H9 (cell line): ENCODE data around the gene FRAS1. TPM values are rescaled to one million over a fixed set of nuclear protein-coding genes. Genes with fewer than 3 reads are reported as not detected.

ENCODE experiments used
- DNase-seq: peaks from one replicate; pipeline ENCODE4 v3.0.0-alpha.2; 2017
- H2AFZ ChIP-seq: one replicate; pipeline ENCODE4 v1.6.1; 2013; ENCODE audit warnings: mild to moderate bottlenecking, low read length, control low read depth, moderate library complexity
- H2AK5ac ChIP-seq: 2 replicates; pipeline ENCODE4 v1.6.1; 2013; ENCODE audit warnings: low read length, control low read depth, mixed read lengths; ENCODE audit not compliant: insufficient read length
- H2BK120ac ChIP-seq: one replicate; pipeline ENCODE4 v1.6.1; 2013; ENCODE audit warnings: low read depth, mild to moderate bottlenecking, low read length, control low read depth, inconsistent platforms; ENCODE audit not compliant: poor library complexity, severe bottlenecking
- H2BK12ac ChIP-seq: 2 replicates; pipeline ENCODE4 v1.6.1; 2013; ENCODE audit warnings: low read length, control low read depth, mixed read lengths, low read depth; ENCODE audit not compliant: insufficient read length
- H2BK15ac ChIP-seq: 2 replicates; pipeline ENCODE4 v1.6.1; 2013; ENCODE audit warnings: low read depth, low read length, control low read depth
- H2BK20ac ChIP-seq: one replicate; pipeline ENCODE4 v1.6.1; 2013; ENCODE audit warnings: low read depth, mild to moderate bottlenecking, low read length, control low read depth, inconsistent platforms; ENCODE audit not compliant: poor library complexity, severe bottlenecking
- H2BK5ac ChIP-seq: 2 replicates; pipeline ENCODE4 v1.6.1; 2013; ENCODE audit warnings: low read length, control low read depth, mixed read lengths; ENCODE audit not compliant: insufficient read length
- H3K14ac ChIP-seq: 2 replicates; pipeline ENCODE4 v1.6.1; 2013; ENCODE audit warnings: low read length, control low read depth; ENCODE audit not compliant: insufficient read depth
- H3K18ac ChIP-seq: 2 replicates; pipeline ENCODE4 v1.6.1; 2013; ENCODE audit warnings: low read depth, mild to moderate bottlenecking, mixed read lengths, low read length, control low read depth; ENCODE audit not compliant: insufficient read length
- H3K23ac ChIP-seq: 2 replicates; pipeline ENCODE4 v1.6.1; 2013; ENCODE audit warnings: low read length, control low read depth, mixed read lengths, low read depth; ENCODE audit not compliant: insufficient read length
- H3K23me2 ChIP-seq: 2 replicates; pipeline ENCODE4 v1.6.1; 2013; ENCODE audit warnings: low read depth, mild to moderate bottlenecking, mixed read lengths, low read length, control low read depth; ENCODE audit not compliant: insufficient read length, poor library complexity, severe bottlenecking
- H3K27ac ChIP-seq: 2 replicates; pipeline ENCODE4 v1.5.1; 2013; ENCODE audit warnings: low read length, control low read depth, mixed read lengths, low read depth; ENCODE audit not compliant: insufficient read length
- H3K27me3 ChIP-seq: 2 replicates; pipeline ENCODE4 v1.6.1; 2013; ENCODE audit warnings: low read length, control low read depth, inconsistent platforms; ENCODE audit not compliant: insufficient read depth
- H3K4ac ChIP-seq: 2 replicates; pipeline ENCODE4 v1.6.1; 2013; ENCODE audit warnings: low read depth, mild to moderate bottlenecking, control low read depth, inconsistent platforms, low read length, moderate library complexity
- H3K4me1 ChIP-seq: 2 replicates; pipeline ENCODE4 v1.6.1; 2013; ENCODE audit warnings: low read length, control low read depth, inconsistent platforms; ENCODE audit not compliant: insufficient read depth
- H3K4me2 ChIP-seq: 2 replicates; pipeline ENCODE4 v1.6.1; 2013; ENCODE audit warnings: low read length, control low read depth, mixed read lengths; ENCODE audit not compliant: insufficient read length, insufficient read depth
- H3K56ac ChIP-seq: 2 replicates; pipeline ENCODE4 v1.6.1; 2013; ENCODE audit warnings: low read depth, mild to moderate bottlenecking, mixed read lengths, low read length, control low read depth; ENCODE audit not compliant: insufficient read length
- H3K79me1 ChIP-seq: 2 replicates; pipeline ENCODE4 v1.6.1; 2013; ENCODE audit warnings: low read depth, mild to moderate bottlenecking, moderate library complexity, low read length, control low read depth, inconsistent platforms; ENCODE audit not compliant: insufficient read depth, poor library complexity, severe bottlenecking
- H3K79me2 ChIP-seq: 2 replicates; pipeline ENCODE4 v1.6.1; 2013; ENCODE audit warnings: low read length, control low read depth, inconsistent platforms; ENCODE audit not compliant: insufficient read depth
- H3K9ac ChIP-seq: 2 replicates; pipeline ENCODE4 v1.6.1; 2013; ENCODE audit warnings: low read length, control low read depth, mixed read lengths; ENCODE audit not compliant: insufficient read length; ENCODE audit errors: extremely low read depth
- H3K9me3 ChIP-seq: one replicate; pipeline ENCODE4 v1.6.1; 2013; ENCODE audit warnings: low read depth, low read length, inconsistent platforms; ENCODE audit not compliant: control insufficient read depth
- H3T11ph ChIP-seq: one replicate; pipeline ENCODE4 v1.6.1; 2013; ENCODE audit warnings: mild to moderate bottlenecking, low read length, control low read depth, inconsistent platforms
- H4K20me1 ChIP-seq: one replicate; pipeline ENCODE4 v1.6.1; 2013; ENCODE audit not compliant: control insufficient read depth, insufficient read length, insufficient read depth
- H4K5ac ChIP-seq: 2 replicates; pipeline ENCODE4 v1.6.1; 2013; ENCODE audit warnings: low read depth, mild to moderate bottlenecking, mixed read lengths, low read length, control low read depth; ENCODE audit not compliant: insufficient read length
- H4K8ac ChIP-seq: replicated peaks from 2 replicates; pipeline ENCODE4 v1.6.1; 2013; ENCODE audit warnings: low read length, control low read depth, mixed read lengths, low read depth; ENCODE audit not compliant: insufficient read length
- H4K91ac ChIP-seq: 2 replicates; pipeline ENCODE4 v1.6.1; 2013; ENCODE audit warnings: low read depth, mild to moderate bottlenecking, moderate library complexity, mixed read lengths, low read length, control low read depth; ENCODE audit not compliant: insufficient read length
- H3K27ac Mint-ChIP-seq, 3 experiments: 2 replicates in 2 of 3; 3 replicates in 1 of 3; pipeline ENCODE4 v1.8.0; 2020 to 2021; ENCODE audit warnings: mixed read lengths in 3 of 3, mild to moderate bottlenecking in 1 of 3, moderate library complexity in 1 of 3
- H3K27me3 Mint-ChIP-seq: 2 replicates; pipeline ENCODE4 v1.8.0; 2021; ENCODE audit warnings: low read depth, mild to moderate bottlenecking, moderate library complexity, mixed read lengths
- H3K36me3 Mint-ChIP-seq, 3 experiments: 2 replicates in 2 of 3; 3 replicates in 1 of 3; pipeline ENCODE4 v1.8.0; 2020 to 2021; ENCODE audit warnings: low read depth in 3 of 3, mixed read lengths in 3 of 3; ENCODE audit not compliant: insufficient read depth in 1 of 3
- H3K4me1 Mint-ChIP-seq, 2 experiments: 2 replicates each; pipeline ENCODE4 v1.8.0; 2020; ENCODE audit warnings: mixed read lengths in 2 of 2
- H3K4me3 Mint-ChIP-seq, 2 experiments: 2 replicates in 1 of 2; 3 replicates in 1 of 2; pipeline ENCODE4 v1.8.0; 2020 to 2021; ENCODE audit warnings: mild to moderate bottlenecking in 2 of 2, mixed read lengths in 2 of 2, moderate library complexity in 1 of 2
- H3K9me3 Mint-ChIP-seq, 2 experiments: 2 replicates in 1 of 2; 3 replicates in 1 of 2; pipeline ENCODE4 v1.8.0; 2020; ENCODE audit warnings: mild to moderate bottlenecking in 2 of 2, mixed read lengths in 2 of 2, moderate library complexity in 1 of 2
- WGBS: extraction: QIAGEN DNeasy Blood & Tissue Kit; methylation state at CpG from one replicate; pipeline ENCODE4 v1.1.7; 2013; ENCODE audit warnings: missing lambda C conversion rate, low lambda C conversion rate, mixed read lengths; ENCODE audit not compliant: insufficient read length; ENCODE audit errors: extremely low coverage; 5-methylcytosine and 5-hydroxymethylcytosine counted together
- total RNA-seq: library from RNA; stranded (reverse); gene quantifications from 2 replicates; pipeline ENCODE4 v1.2.1, GENCODE V29; 2021
- TF ChIP-seq, protein P1 (sequence below): fragments of 200-600 bp; sonication (generic); conservative IDR thresholded peaks from 3 replicates; pipeline ENCODE4 v1.8.0; 2021; ENCODE audit warnings: antibody characterized with exemption, mild to moderate bottlenecking

Gene FRAS1
- total RNA-seq, 1 experiment from 2014 or later: 58.5 TPM

DNA sequence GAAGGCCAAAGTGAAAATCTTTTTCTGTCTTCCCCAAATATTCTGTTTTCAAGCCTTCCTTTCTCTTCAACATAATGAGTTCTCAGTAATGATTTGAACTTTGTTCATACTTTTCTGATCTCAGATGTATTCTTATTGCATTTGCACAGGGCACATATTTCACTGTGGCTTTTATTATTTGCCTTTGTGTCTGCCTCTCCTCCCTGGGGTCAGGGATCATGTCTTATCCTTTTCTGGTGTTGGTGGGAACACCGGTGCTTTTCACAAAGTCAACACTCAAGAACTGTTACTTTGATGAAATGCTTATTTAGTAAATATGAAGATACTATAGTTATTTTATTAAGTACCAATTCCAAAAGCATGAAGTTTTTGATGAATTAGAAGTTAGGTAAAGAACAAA lies 143.8 kb downstream of the FRAS1 start:
- Histone ChIP-seq H2BK20ac (no peak overlapping the region), H2BK120ac (no peak overlapping the region), H4K5ac (no peak overlapping the region), H3K4me1 (peaks cover 8% of the 10 kb centered on the region; the same call in 1 of the 2 replicates), H4K8ac (no peak overlapping the region), H3K9ac (no peak overlapping the region), H3K18ac (no peak overlapping the region), H3K9me3 (no peaks in the 10 kb centered on the region), H4K91ac (no peak overlapping the region), H3K56ac (no peak overlapping the region), H3K27ac (no peak overlapping the region), H2BK5ac (no peak overlapping the region), H3K14ac (no peak overlapping the region), H3K23ac (no peak overlapping the region), H2BK12ac (no peak overlapping the region), H2BK15ac (no peak overlapping the region), H3K4ac (no peak overlapping the region), H3K27me3 (no peaks in the 10 kb centered on the region), H3K23me2 (no peaks in the 10 kb centered on the region), H3K79me1 (peaks cover 3% of the 10 kb centered on the region), H3T11ph (no peak overlapping the region), H2AK5ac (no peak overlapping the region), H4K20me1 (no peaks in the 10 kb centered on the region), H3K4me2 (no peak overlapping the region), H3K79me2 (peaks cover 3% of the 10 kb centered on the region; the same call in 1 of the 2 replicates), H2AFZ (no peak overlapping the region)
- no CpG with 5 or more reads among the region's 1 CpG for WGBS
- Mint-ChIP-seq H3K27me3 (no peaks in the 10 kb centered on the region), H3K27ac (no peak overlapping the region), H3K36me3 (peaks cover 1 to 12% (median 2%) of the 10 kb centered on the region in 3 experiments; a peak in 6 of 7 replicates), H3K4me3 (no peak overlapping the region), H3K4me1 (peaks cover 23 to 25% of the 10 kb centered on the region in 2 experiments), H3K9me3 (peaks cover 2 to 8% of the 10 kb centered on the region in 2 experiments; a peak in 3 of 5 replicates)
- DNase-seq: no peak
- TF ChIP-seq, protein P1, sequence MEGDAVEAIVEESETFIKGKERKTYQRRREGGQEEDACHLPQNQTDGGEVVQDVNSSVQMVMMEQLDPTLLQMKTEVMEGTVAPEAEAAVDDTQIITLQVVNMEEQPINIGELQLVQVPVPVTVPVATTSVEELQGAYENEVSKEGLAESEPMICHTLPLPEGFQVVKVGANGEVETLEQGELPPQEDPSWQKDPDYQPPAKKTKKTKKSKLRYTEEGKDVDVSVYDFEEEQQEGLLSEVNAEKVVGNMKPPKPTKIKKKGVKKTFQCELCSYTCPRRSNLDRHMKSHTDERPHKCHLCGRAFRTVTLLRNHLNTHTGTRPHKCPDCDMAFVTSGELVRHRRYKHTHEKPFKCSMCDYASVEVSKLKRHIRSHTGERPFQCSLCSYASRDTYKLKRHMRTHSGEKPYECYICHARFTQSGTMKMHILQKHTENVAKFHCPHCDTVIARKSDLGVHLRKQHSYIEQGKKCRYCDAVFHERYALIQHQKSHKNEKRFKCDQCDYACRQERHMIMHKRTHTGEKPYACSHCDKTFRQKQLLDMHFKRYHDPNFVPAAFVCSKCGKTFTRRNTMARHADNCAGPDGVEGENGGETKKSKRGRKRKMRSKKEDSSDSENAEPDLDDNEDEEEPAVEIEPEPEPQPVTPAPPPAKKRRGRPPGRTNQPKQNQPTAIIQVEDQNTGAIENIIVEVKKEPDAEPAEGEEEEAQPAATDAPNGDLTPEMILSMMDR: no peak
